Amygdala (tissue), 56 donors: ENCODE measurements around the gene ELAVL3.
"Not testable (repeated sequence)": the region's sequence is repeated elsewhere in the genome, so short reads cannot be mapped to it uniquely, and the experiment has no call there.

Experiments
- DNase-seq, 56 donors: peaks; one replicate each; lab custom pipeline; 2025; lab: John Stamatoyannopoulos, UW

Gene ELAVL3

GRCh38 chr19:11463391-11463790 lies 17.5 kb downstream of the ELAVL3 start:
- DNase-seq: no peak

DNA sequence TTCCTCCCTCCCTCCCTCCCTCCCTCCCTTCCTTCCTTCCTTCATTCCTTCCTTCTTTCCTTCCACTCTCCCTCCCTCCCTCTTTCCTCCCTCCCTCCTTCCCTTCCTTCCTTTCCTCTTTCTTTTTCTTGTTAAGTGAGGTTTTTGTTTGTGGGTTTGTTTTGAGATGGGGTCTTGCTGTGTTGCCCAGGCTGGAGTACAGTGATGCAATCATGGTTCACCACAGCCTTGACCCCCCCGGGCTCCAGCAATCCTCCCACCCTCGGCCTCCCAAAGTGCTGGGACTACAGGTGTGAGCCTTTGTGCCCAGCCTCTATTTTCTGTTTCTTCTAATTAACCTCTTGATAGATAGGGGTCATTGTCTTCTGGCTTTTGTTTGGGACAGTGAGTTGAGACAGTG lies 19.4 kb downstream of the ELAVL3 start:
- no peak for DNase-seq

GRCh38 chr19:11460207-11460606 lies 20.6 kb downstream of the ELAVL3 start:
- no peak for DNase-seq

DNA sequence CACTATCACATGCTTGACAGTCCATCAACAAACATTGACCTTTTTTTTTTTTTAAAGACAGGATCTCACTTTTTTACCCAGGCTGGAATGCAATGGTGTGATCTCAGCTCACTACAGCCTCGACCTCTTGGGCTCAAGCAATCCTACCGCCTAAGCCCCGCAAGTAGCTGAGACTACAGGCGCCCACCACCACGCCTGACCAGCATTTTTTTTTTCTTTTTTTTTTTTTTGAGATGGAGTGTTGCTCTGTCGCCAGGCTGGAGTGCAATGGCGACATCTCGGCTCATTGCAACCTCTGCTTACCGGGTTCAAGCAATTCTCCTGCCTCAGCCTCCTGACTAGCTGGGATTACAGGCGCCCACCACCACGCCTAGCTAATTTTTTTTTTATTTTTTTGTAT lies 21.9 kb downstream of the ELAVL3 start:
- not testable (repeated sequence) for DNase-seq

- no peak for DNase-seq
These were observed 22.5 kb downstream of the ELAVL3 start for GRCh38 chr19:11458236-11458900.

DNA sequence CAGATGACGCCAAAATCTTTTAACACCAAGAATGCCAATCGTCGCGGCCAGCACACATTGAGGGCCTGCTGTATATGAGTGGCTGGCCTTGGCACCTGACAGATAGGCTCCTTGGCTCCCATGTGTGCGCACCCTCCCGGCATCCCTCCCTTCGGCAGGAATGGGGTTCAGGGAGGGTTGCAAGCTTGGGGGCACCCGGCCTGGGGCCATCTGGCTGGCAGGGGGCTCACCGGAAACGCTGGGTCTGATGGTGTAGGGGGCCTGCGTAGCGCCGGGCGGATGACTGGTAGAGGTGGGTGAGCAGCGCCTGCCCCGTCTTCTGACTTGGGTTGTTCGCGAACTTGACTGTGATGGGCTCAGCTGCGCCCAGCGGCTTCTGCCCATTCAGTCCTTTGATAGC lies 23.0 kb downstream of the ELAVL3 start:
- DNase-seq: no peak

GRCh38 chr19:11457115-11457514 lies 23.7 kb downstream of the ELAVL3 start:
- DNase-seq: peak in 54 of 56 donors; percentile 5 to 95 (median 78)

- no peak for DNase-seq
These were observed 24.2 kb downstream of the ELAVL3 start for GRCh38 chr19:11456659-11457058.

DNA sequence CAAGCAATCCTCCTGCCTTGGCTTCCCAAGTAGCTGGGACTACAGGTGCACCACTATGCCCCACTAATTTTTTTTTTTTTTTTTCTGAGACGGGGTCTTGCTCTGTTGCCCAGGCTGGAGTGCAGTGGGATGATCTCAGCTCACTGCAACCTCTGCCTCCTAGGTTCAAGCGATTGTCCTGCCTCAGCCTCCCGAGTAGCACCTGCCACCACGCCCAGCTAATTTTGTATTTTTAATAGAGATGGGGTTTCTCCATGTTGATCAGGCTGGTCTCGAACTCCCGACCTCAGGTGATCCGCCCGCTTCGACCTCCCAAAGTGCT lies 25.7 kb downstream of the ELAVL3 start:
- DNase-seq: not testable (repeated sequence)

GRCh38 chr19:11453468-11454341 lies 27.1 kb downstream of the ELAVL3 start:
- DNase-seq: no peak

GRCh38 chr19:11452620-11453310 lies 28.1 kb downstream of the ELAVL3 start:
- DNase-seq: peak in 6 of 56 donors; percentile 7 to 45 (median 18)

- DNase-seq: no peak
These were observed 28.8 kb downstream of the ELAVL3 start for GRCh38 chr19:11451871-11452619.

DNA sequence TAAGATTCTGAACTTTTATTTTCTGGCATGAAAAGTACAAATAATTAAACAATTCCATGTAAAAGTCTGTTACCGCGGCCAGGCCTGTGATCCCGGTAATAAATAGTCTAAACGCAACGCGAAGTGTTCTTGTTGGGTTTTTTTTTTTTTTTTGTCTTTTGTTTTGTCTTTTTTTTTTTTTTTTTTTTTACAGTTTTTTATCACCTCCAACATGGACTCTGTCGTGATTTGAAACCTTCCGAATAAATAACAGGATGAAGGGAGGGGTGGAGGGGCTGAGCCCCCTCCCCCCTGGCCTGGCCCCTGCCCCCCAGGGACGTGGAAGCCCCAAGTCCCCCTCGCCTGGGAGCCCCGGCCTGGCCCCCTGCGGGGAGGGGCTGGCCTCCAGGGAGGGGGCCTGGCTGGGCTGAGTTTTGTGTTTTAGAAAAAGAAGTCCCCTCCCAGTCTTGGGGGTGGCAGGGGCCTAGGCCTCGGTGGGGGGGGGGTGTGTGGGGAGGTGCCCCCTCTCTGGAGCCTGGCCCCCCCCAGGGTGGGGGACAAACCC lies 29.4 kb downstream of the ELAVL3 start:
- no peak for DNase-seq

DNA sequence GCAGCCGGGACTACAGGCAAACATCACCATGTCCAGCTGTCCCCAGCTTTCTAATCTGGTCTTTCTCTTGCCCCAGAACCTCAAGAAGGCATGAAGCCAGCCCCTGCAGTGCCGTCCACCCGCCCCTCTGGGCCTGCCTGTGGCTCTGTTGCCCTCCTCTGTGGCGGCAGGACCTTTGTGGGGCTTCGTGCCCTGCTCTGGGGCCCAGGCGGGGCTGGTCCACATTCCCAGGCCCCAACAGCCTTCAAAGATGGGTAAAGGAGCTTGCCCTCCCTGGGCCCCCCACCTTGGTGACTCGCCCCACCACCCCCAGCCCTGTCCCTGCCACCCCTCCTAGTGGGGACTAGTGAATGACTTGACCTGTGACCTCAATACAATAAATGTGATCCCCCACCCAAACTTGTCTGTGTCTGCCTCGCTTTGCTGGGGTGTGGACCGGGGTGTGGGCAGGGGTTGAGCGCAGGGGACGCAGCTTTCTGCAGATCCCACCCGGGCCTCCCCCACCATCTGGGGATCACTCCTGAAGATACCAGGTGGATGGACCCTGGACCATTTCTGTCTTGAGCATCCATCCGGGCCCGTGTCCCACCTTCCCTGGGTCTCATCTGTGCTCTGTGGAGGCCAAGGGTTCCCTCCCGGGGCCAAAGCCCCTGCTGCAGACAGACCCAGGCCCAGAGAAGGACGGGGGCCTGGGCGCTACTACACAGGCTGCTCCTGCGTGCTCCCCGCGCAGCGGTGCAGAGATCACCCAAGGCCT lies 30.1 kb downstream of the ELAVL3 start:
- peak in 1 of 56 donors; percentile 31 for DNase-seq

- DNase-seq: no peak
These were observed 31.8 kb downstream of the ELAVL3 start for GRCh38 chr19:11448923-11449554.

DNA sequence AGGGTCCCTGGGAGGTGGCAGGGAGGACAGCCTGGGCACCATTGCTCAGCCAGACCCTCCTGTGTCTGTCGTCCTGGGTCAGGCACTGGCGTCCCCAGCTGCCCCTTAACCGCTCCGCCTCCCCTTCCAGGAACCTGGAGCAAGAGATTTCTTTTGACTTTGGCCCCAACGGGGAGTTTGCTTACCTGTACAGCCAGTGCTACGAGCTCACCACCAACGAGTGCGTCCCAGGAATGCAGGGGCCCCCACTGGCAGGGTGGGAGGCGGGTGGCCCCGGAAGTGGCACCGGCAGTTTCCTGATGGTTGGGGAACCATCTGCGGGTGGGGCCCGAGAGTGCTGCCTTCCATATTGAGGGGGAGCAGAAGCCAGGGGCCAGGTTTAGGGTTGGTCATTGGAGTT lies 32.4 kb downstream of the ELAVL3 start:
- DNase-seq: no peak

GRCh38 chr19:11447347-11448262 lies 33.2 kb downstream of the ELAVL3 start:
- peak in 2 of 56 donors; percentile 38 to 39 for DNase-seq
